ENCODE results near the gene NATD1.

DNA sequence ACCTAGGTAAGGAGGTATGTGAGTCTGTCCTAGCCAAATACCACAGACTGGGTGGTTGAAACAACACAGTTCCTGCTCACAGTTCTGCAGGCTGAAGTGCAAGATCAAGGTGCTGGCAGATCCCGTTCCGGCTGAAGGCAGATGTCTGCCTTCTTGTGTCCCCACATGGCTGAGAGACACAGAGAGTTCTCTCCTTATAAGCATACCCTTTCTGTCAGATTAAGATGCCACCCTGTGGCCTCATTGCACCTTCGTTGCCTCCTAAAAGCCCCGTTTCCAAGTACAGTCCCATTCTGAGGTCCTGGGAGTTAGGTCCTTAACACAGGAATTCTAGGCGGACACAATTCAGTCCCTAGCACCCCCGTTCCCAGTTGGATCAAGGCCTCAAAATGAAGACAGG lies 30.1 kb downstream of the NATD1 start:
- no peak for TF ChIP-seq EZH2 (IDR thresholded peaks at IDR 0.05; ENCODE audit: insufficient read depth, poor library complexity, severe bottlenecking)
- no peak for TF ChIP-seq EZH2phosphoT487 (IDR thresholded peaks at IDR 0.05; ENCODE audit: insufficient read depth, low read depth)
